T47D (cell line): ENCODE results near the gene ZNF304.

ENCODE experiments used
- DNase-seq, 2 experiments: peaks; one replicate each; pipeline versions ENCODE4 v3.0.0 to v3.0.0-alpha.2; 2011 to 2012; ENCODE audit warnings: low read depth in 1 of 2, low spot score in 1 of 2
- JUND ChIP-seq: IDR thresholded peaks from 2 replicates; pipeline ENCODE4 v1.6.1; 2012; ENCODE audit warnings: low read depth
- in situ Hi-C: cut with HindIII; loops from 2 replicates; pipeline ENCODE4 v1.10.0; 2016; ENCODE audit warnings: low sequenced_read_pairs, low pct_unique_long_range_greater_than_20kb

The ZNF304 gene

GRCh38 chr19:57350877-57351805 lies at the start of gene ZNF304:
ZNF304 (plus strand) TSS chr19:57351271; CDS start chr19:57351665, 394 bp downstream.
- DNase-seq: peak; percentile 77 to 96
- TF ChIP-seq JUND: no peak
- in situ Hi-C loops: no loop called here

- DNase-seq: peak in 1 of 2 experiments; percentile 62
- TF ChIP-seq JUND: no peak
- in situ Hi-C loops: no loop called here
These were observed 49.0 kb upstream of the ZNF304 start for GRCh38 chr19:57302020-57302465.

GRCh38 chr19:57302727-57303401 lies 48.2 kb upstream of the ZNF304 start:
- DNase-seq: no peak
- TF ChIP-seq JUND: no peak
- in situ Hi-C loops: no loop called here

GRCh38 chr19:57305056-57305455 lies 46.0 kb upstream of the ZNF304 start:
- no peak for DNase-seq
- in situ Hi-C loops: no loop called here
- TF ChIP-seq JUND: no peak

- TF ChIP-seq JUND: no peak
- no peak for DNase-seq
- in situ Hi-C loops: no loop called here
These were observed 42.6 kb upstream of the ZNF304 start for GRCh38 chr19:57308514-57308913.

- TF ChIP-seq JUND: no peak
- no peak for DNase-seq
- in situ Hi-C loops: no loop called here
These were observed 40.3 kb upstream of the ZNF304 start for GRCh38 chr19:57310792-57311191.

- TF ChIP-seq JUND: no peak
- no peak for DNase-seq
- in situ Hi-C loops: no loop called here
These were observed 36.9 kb upstream of the ZNF304 start for GRCh38 chr19:57314146-57314545.

GRCh38 chr19:57317503-57317902 lies 33.6 kb upstream of the ZNF304 start:
- no peak for DNase-seq

GRCh38 chr19:57319869-57320179 lies 31.2 kb upstream of the ZNF304 start:
- no peak for DNase-seq
- in situ Hi-C loops: no loop called here
- no peak for TF ChIP-seq JUND

More at GRCh38 chr19:57317503-57317902, 33.6 kb upstream of the ZNF304 start:
- in situ Hi-C loops: no loop called here
- no peak for TF ChIP-seq JUND

- peak; percentile 94 to 96 for DNase-seq
- TF ChIP-seq JUND: no peak
- in situ Hi-C loops: no loop called here
These were observed 30.6 kb upstream of the ZNF304 start, which contains the start of gene ZNF543 for GRCh38 chr19:57320180-57321084. ZNF543 (plus strand) TSS chr19:57320472; CDS start chr19:57320854, 382 bp downstream.

GRCh38 chr19:57321116-57321515 lies 30.0 kb upstream of the ZNF304 start:
- in situ Hi-C loops: no loop called here
- TF ChIP-seq JUND: no peak
- no peak for DNase-seq

- TF ChIP-seq JUND: no peak
- in situ Hi-C loops: no loop called here
- no peak for DNase-seq
These were observed 29.3 kb upstream of the ZNF304 start for GRCh38 chr19:57321751-57322150.
